HuH-7 (cell line): ENCODE measurements around the gene CPA1.

ENCODE experiments used
- DNase-seq: peaks from one replicate; pipeline ENCODE4 v3.0.0; 2011; ENCODE audit warnings: low spot score

The CPA1 gene

DNA sequence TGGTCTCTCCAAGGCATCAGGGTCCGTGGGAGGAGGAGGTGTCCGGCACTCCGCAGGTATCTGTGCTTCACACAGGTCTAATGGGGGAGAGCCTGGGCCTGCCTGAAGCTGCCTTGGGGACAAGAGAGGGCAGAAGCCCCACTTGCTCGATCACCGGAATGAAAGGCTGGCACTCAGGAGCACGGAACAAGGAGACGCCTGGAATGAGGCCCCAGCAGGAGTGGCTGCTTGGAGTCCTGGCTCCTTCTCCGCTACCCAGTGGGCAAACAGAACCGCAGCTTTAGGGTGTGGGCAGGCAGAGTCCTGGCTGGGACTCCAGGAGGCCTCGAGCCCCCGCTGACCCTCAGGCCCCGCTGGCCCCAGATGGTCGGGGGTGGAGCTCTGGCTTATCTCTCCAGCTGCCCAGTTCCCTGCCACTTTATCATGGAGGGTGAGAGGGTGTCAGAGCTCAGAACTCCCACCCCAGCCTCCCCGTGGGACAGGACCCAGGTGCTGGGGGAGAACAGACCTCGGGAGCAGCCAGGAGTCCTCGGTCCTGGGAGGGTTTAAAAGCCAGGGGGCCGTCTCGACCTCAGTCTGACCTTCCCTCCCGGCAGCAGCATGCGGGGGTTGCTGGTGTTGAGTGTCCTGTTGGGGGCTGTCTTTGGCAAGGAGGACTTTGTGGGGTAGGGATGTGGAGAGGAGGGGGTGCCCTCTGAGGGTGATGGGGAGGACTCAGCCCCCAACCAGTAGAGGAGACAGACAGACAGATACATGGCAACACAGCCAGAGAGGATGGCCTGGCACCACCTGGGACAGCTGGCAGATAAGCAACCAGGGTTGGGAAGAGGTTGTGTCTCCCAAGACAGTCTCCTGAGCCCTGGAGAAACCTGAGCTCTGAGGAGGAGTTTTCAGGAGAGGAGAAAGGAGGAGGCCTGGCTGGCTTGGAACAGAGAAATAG is at the start of gene CPA1:
Gene CPA1, plus strand, starts transcription at position 574 of the 940 bp plus-strand sequence. Its CDS starts 27 bp downstream, at position 601.
- DNase-seq: no peak

DNA sequence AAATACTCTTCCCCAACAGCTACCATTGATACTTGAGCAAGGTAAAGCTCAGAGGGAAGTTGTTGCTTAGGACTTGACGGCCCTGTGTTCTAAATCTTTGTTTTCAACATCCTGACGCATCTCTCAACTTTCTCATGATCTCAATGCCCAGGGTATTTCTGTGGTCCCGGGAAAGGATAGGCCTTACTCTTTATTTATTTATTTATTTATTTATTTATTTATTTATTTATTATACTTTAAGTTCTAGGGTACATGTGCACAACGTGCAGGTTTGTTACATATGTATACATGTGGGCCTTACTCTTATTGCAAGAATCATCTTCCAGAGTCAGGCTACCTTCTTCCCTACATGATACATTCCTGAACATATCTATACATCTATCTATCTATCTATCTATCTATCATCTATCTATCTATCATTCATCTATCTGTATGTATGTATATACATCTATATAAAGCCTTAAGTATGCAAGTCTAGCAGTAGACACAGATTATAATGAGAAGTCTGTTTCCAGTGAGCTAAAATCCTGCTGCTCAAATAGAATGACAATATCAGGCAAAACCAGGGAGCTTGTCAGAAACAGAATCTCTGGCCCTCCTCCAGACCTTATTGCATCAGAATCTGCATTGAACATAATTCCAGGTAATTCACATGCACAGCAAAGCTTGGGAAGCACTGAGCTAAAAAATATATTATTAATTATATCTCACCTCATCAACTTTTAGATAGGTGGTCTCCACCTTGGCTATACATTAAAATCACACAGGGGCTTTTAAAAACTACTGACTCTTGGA is 47.8 kb upstream of the CPA1 start:
- no peak for DNase-seq

DNA sequence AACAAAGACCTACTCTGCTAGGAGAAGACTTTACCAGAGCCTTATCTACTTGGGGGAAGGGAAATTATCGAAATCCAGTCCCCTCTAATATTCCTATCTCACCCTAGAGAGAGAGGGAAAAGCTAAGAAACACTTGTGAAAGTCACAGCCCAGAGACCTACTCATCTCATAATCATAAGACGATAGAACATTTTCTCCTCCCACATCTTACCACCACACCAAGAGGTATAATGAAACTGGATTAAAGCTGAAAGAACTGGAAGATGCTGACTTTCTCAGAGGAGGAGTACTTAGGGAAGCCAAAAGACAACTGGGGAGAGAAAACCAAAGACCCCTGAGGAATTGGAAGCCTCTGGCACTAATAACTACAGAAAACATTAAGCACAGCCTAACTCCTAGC is 46.5 kb upstream of the CPA1 start:
- DNase-seq: no peak

DNA sequence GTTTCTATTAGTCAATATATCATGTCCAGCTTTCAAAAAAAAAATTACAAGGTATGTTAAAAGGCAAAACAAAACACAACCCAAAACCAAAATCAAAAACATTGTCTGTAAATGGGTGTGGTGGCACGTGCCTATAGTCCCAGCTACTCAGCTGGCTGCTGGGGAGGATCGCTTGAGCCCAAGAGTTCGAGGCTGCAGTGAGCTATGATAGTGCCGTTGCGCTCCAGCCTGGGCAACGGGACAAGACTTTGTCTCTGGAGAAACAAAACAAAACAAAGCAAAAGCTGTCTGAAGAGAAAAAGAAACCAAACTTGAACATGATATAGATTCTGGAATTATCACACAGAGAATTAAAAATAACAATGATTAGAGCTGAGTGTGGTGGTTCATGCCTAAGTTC is 46.0 kb upstream of the CPA1 start:
- DNase-seq: no peak

DNA sequence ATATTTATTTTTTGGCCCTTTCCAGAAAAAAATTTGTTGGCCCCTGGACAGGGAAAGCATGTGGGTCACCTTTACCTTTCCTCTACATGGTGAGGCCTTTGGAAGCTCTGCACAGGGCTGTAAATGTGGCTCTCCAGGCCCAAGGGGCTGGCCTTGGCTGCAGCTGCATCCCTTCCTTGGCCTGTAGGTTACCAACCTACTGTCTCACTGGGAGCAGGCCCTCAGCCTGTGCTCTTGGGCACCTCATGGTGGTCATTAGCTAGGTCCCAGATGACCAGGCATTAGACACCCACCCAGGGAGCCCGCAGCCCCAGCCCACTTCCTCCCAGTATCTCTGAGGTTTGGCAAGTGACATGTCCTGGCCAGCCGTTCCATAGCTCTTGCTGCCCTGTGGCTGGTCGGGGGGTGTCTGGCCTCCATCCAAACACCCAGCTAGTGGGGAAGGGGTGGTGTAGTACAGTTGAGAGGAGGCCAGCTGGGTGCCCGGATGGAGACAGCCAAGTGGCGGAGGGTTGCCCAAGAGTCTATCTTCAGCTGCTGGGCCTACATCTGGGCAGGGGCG is 42.8 kb upstream of the CPA1 start:
- no peak for DNase-seq

DNA sequence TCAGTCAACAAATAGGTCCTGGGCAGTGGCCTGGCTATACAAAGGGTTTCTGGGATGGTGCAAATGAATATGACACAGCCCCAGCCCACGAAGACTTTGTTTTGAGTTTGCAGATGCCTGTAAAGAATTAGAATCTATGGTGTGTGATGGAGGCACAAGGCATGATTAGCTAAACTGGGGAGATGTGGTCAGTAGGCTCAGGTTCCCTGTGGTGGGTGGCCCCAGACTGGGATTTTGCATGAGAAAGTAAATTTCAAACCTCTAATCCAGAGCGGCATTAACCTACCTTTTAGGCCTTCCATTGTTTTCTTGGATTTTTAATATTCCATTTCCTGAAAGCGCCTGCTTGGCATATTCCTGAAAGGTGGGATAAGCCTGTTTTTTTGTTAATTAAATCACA is 42.1 kb upstream of the CPA1 start:
- no peak for DNase-seq

DNA sequence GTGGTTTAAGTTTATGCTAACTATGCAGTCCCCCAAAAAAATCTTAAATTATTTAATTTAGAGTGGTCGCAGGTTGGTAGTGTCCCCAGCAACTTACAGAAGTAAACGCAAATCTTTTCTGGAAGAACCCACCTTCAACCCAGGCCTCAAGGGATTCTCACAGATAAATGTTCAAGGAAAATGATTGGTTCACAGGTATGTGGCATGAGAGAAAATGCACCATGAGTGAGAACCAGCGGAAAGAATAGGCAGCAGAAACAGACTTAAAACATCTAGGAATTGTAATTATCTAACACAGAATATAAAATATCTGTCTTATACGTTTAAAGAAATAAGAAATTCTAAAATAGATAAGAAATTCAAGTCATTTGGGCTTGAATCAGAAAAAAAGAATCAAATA is 38.4 kb upstream of the CPA1 start:
- DNase-seq: no peak

DNA sequence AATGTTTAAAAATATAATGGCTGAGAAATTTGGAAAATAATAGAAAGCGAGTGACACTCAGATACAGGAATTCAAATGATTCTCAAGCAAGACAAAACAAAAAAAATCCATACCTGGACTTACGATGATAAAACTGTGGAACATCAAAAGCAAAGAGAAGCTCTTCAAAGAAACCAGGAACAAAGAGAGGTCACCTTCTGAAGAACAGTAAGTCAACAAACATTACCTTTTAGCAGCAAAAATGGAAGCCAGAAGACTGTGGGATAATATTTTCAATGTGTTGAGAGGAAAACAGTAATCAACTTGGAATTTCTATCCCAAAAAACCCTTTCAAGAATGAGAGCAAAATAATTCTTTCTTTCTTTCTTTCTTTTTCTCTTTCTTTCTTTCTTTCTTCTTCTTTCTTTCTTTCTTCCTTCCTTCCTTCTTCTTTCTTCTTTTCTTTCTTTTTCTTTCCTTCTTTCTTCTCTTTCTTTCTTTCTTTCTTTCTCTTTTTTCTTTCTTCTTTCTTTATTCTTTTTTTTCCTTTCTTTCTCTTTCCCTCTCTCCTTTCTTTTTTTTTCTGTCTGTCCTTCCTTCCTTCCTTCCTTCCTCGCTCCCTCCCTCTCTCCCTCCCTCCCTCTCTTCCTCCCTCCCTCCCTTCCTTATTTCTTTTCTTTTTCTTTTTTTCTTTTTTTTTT is 37.5 kb upstream of the CPA1 start:
- DNase-seq: no peak

DNA sequence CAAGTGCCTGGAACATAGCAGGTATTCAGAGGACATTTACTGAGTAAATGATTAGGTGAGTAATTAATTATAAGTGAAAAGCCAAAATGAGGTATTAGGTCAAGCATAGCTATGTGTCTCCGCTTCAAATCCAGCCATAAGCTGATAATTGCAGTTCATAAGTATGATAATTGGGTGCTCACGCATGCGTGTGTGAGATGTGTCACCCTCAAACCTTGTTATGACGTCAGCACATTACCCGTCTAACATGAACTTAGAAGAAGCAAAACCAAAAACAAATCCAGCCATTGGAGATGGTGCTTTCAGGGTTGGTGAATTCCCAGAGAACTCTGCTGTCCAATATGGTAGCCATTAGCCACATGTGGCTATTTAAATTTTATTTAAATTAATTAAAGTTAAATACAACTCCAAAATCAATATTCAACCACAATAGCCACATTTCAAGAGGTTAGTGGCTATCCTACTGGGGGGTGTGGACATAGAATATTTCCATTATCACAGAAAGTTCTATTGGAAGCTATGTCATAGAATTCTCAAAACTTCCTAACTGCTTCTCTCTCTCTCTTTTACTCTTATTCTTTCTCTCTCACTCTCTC is 35.9 kb upstream of the CPA1 start, which contains the start of gene CPA5:
Gene CPA5, plus strand, starts transcription at position 546 of the 596 bp plus-strand sequence. CDS start 1,670 bp downstream, outside the sequence.
- DNase-seq: no peak

DNA sequence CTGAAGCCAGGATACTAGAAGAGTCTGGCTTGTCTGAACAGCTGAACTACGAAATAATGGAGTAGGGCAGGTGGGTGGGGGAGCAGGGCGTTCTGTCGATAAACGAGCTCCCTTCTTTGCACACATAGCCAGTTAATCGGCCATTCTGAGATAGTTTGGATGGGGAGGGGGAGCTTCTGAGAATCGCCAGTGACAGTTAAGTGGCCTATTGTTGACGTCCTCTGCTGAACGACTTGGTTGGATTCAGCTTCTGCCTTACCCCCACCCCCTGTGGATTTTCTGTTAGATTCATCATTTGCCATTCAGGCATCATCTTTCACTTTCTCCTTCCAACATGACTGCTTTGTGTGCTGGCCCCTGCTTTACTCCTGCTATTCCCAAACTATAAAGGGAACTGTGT is 35.2 kb upstream of the CPA1 start:
- no peak for DNase-seq

DNA sequence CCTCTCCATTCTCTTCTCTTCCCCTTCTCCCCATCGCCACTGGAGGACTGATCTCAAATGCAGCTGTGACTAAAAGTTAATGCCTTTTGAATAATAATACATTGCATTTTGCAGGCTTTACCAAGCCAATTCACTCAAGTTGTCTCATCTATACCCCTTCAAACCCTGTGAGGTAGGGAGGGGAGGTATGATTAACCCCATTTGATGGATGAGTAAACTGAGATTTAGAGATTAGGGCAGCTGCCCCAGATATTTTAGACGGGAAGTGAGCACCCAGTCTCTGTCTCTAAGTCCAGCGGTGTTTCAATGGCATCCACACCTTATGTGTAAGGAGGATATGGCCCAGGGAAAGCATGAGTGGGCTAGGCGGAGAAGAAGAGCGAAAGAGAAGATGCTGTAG is 34.6 kb upstream of the CPA1 start:
- DNase-seq: no peak

DNA sequence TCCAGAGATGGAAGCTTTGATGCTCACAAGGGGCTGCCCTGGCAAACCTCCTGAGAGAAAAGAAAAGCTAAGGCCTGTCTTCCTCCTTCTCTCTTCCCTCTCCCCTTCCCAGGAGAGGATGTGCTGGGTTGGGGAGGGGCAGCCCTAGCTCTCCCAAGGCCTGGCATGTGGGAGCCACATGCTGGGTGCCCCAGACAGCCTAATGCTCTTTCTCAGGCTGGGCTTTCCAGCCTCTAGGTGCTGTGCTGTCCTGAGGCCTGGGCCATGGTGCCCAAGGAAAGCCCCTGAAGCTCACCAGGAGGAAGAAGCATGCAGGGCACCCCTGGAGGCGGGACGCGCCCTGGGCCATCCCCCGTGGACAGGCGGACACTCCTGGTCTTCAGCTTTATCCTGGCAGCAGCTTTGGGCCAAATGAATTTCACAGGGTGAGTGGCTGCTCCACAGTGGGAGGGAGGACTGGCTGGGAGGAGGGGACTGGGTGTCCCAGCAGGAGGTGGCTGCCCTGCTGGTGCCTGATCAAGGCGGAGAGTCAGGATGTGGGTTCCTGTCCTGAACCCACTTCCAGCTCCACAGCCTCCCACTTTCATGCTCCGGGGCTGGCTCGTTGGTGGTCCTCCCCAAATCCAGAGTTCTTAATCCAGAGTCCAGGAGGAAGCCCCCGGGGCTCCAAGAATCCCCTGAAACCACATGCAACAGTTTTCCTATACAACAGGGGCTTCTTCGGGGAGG is 34.0 kb upstream of the CPA1 start:
- DNase-seq: no peak

DNA sequence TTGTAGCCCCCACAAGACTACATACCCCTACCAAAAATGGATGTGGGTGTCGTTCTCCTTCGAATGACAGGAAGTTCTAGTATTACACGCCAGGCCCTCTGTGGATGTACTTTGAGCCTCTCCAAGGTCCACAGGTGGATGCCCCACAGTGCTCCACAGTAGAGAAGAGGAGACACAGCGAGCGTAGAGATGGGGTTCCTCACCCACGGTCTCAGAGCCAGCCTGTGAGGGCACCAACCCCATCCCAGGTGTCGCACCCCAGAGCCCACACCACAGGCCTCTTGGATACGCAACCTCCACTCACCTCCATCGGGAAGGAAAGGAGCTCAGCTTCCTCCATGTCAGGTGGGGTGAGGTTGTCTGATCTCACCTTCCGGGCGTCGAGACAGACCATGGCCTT is 33.4 kb upstream of the CPA1 start:
- DNase-seq: no peak

DNA sequence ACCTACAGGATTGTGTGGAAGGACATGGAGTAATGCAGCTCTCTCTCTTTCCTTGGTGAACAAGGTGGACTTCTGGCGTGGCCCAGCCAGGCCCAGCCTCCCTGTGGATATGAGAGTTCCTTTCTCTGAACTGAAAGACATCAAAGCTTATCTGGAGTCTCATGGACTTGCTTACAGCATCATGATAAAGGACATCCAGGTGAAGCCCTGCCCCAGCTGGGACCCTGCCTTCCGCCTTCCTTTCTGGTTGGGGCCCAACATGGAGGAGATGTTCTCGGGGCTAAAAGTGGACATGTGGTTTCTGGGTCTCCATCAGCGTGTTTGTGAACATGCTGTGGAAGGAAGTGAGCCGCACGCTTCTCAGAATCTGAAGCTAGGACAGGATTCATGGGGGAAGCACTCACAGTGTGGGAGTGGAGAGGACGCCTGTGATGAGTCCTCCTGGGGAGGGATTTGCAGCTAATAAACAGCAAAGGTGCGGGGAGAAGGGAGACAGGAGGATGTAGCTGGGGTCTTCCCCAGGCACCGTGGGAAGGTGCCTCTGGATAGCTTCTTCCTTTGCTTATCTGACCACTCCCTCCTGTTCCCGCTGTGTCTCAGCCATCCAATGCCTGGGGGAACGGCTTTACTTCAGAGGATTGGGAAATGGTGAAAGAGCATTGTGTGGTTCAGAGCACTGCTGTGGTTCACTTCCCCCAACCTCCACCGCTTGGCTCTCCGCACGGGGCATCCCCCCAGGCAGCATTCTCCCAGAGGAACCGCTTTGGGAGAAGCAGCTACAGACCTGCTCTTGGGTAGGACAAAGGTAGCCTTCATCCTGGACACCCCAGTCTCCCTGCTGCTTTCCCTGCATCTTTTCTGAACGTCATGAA is 30.1 kb upstream of the CPA1 start:
- no peak for DNase-seq

DNA sequence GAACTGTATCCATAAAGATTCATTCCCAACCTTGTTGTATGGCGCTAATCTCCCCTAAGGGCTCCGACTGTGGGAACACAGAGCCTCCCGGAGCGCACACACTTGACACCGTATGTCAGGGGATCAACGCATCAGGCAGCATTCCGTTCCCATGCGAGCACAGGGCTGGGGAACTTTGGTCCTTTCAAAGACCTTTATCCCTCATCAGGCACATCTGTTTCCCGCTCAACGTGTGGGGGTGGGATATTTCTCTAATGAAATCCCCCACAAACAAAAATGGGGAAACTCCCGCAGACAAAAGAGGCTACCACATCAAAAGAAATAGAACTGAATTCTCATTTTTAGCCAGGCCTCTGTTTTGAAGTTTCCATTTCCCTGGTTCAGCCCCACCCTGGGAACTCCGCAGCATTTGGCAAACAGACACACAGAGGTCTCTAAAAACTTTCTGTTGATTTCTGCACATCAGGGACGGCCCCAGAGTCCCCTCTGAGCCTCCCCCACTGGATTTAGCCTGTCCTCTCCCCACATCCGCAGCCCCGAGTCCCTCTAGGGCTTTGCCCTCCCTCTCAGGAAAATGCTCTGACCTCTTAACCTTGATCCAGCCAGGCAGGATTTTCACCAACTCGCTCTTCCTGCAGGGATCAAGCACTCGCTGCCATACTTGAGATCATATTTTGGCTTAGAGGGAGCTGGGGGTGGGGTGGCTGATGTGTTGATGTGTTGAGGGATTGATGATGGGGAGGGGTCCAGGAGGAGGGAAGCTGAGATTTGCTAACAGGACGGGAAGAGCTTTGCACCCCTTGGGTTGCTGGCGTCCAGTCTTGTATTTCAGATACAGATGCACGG is 29.1 kb upstream of the CPA1 start:
- DNase-seq: no peak

DNA sequence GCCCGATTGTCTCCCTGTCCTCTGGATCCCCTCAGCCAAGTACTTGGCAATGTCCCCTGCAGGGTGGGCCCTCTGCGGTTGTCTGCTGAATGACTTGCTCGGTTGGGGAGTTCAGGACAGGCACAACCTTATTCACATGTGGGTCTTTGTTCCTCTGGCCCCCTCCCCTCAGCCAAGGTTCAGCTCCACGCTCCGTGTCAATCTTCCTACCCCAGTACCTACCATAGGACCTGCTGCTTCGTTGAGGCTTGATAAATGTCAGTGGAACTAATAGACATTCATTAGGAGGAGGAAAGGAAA is 28.6 kb upstream of the CPA1 start:
- DNase-seq: no peak

DNA sequence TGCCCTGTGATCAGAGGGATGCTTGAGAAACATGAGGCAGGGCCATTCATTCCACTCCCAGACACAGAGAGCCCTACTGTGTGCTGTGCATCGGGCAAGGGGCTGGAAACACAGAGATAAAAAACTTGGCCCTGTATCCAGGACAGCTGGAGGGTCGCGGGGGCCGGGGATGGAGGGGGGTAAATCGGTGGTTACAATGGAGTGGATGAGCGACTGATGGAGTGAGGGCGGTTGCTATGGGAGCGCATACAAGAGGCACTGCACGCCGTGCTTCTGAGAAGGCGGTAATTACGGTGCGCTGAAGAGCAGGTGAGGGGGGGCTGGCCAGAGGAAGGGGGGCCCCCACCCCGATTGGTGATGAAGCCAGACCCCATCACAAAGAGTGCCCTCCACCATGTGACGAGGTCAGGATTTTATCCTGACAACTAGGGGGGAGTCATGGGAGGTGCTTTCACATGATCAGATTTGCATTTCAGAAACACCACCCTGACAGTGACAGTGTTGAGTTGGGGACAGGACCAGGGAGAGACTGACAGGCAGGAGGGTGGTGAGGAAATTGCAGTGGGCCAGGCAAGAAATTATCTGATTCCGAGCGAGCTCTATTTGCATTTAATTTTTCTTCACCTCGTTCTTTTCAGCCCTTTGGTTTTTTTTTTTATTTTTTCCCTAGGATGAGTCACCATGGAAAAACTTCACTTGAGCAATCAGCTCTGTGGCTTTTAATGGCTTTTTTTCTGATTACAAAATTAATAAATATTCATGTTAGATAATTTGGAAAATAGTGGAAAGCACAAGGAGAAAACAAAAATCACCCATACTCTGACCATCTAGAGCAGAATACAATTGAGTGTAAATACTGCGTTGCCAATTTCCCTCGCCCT is 27.9 kb upstream of the CPA1 start:
- no peak for DNase-seq

DNA sequence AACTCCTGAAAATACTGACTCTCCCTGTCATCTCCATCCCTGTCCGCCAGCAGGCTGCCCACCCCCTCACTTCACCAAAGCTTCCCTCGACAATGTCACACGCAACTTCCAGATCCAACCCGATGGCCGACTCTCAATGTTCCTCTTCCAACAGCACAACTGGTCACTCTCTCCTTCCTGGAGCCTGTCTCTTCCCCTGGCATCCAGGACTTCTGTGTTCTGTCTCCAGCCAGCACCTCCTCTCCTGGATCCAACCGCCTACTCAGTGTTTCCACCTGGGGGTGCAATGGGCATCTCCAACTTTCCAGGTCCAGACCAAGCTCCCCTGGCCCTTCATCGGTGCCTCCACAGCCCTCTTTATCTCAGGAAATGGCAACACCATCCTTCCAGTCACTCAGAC is 27.1 kb upstream of the CPA1 start:
- DNase-seq: no peak
